Testis (tissue), 3 donors: ENCODE data around the gene FAIM2. TPM values are rescaled to one million over a fixed set of nuclear protein-coding genes. Genes with fewer than 3 reads are reported as not detected.
A peak's percentile ranks its signal among the peaks of the same experiment; 100 is the strongest.

Experiments
- DNase-seq: peaks from one replicate; pipeline ENCODE4 v3.0.0-alpha.2; 2019
- H3K27ac ChIP-seq, 2 donors: fragments of 200-600 bp; sonication (generic); one replicate each; pipeline ENCODE4 v1.5.1; 2019
- H3K27me3 ChIP-seq: fragments of 200-600 bp; sonication (generic); one replicate; pipeline ENCODE4 v1.5.1; 2019
- H3K36me3 ChIP-seq: fragments of 200-600 bp; sonication (generic); one replicate; pipeline ENCODE4 v1.5.1; 2017; ENCODE audit warnings: low read depth; ENCODE audit errors: missing control alignments
- H3K4me1 ChIP-seq: fragments of 200-600 bp; sonication (generic); one replicate; pipeline ENCODE4 v1.5.1; 2019
- H3K4me3 ChIP-seq, 2 donors: fragments of 200-600 bp; sonication (generic); one replicate each; pipeline ENCODE4 v1.5.1; 2017 to 2019
- H3K9me3 ChIP-seq: fragments of 200-600 bp; sonication (generic); one replicate; pipeline ENCODE4 v1.5.1; 2017
- CTCF ChIP-seq, 3 experiments: fragments of 450-650 bp in 2 of 3; fragments of 200-600 bp in 1 of 3; sonication (generic) in 1 of 3; IDR thresholded peaks; one replicate each; pipeline ENCODE4 v1.5.1; 2016 to 2019; ENCODE audit warnings: antibody characterized with exemption in 3 of 3, mild to moderate bottlenecking in 2 of 3, moderate library complexity in 1 of 3
- POLR2A ChIP-seq: fragments of 450-650 bp; IDR thresholded peaks from one replicate; pipeline ENCODE4 v1.6.1; 2017; ENCODE audit warnings: antibody characterized with exemption, mild to moderate bottlenecking, moderate library complexity
- WGBS, 2 donors: methylation state at CpG; one replicate each; pipeline ENCODE4 v1.1.5; 2018; 5-methylcytosine and 5-hydroxymethylcytosine counted together
- intact Hi-C: fragments of 100-400 bp; cut with DNase I; formaldehyde crosslinking; loops from one replicate; pipeline ENCODE4 v1.15.1; 2023; ENCODE audit warnings: low total_unique reads
- polyA plus RNA-seq: library from polyadenylated mRNA; stranded (reverse); fragments of 350-450 nt; fragmentation: Illumina TruSeq; extraction: RNeasy Lipid Tissue Mini Kit (QIAGEN cat#74804); gene quantifications from one replicate; pipeline ENCODE4 v1.2.3, GENCODE V29; 2014; ENCODE audit warnings: low read depth, low replicate concordance; ENCODE audit not compliant: insufficient read depth
- total RNA-seq, 2 donors: library from RNA; depleted of rRNA; stranded (reverse); fragments of >200 nt; gene quantifications; one replicate each; pipeline ENCODE4 v1.2.3, GENCODE V29; 2016

FAIM2 gene
- total and polyA plus RNA-seq, 3 donors from 2014 or later, result 14.6 to 67.5 (median 15.3) TPM

- TF ChIP-seq CTCF (IDR thresholded peaks at IDR 0.05), result no peak
- no peak for TF ChIP-seq POLR2A
- DNase-seq, result no peak
- WGBS, 2 donors, result 93 to 94% methylated on average over 3 to 6 of the region's 6 CpGs
- intact Hi-C loops, result no loop called here
- Histone ChIP-seq H3K9me3 (no peaks in the 10 kb centered on the region), H3K27me3 (no peaks in the 10 kb centered on the region), H3K27ac (no peak overlapping the region), H3K36me3 (no peaks in the 10 kb centered on the region), H3K4me3 (no peak overlapping the region), H3K4me1 (peaks cover 20% of the 10 kb centered on the region)
Measured at GRCh38 chr12:49900371-49900770, 3.3 kb downstream of the FAIM2 start.

- H3K27me3 ChIP-seq, result no peaks in the 10 kb centered on the region
- 86 to 96% methylated on average over 7 of the region's 7 CpGs for WGBS, 2 donors
- intact Hi-C loops, result no loop called here
- no peak overlapping the region for H3K27ac ChIP-seq
- TF ChIP-seq POLR2A (no peak), CTCF (IDR thresholded peaks at IDR 0.05) (no peak)
- H3K4me3 ChIP-seq, result no peak overlapping the region
- H3K36me3 ChIP-seq, result no peaks in the 10 kb centered on the region
- H3K4me1 ChIP-seq, result peaks cover 23% of the 10 kb centered on the region
- DNase-seq, result no peak
- no peaks in the 10 kb centered on the region for H3K9me3 ChIP-seq
Measured at GRCh38 chr12:49899921-49900320, 3.8 kb downstream of the FAIM2 start.

GRCh38 chr12:49899286-49899843 is 4.3 kb downstream of the FAIM2 start:
- no peaks in the 10 kb centered on the region for H3K27me3 ChIP-seq
- peaks cover 23% of the 10 kb centered on the region for H3K4me1 ChIP-seq
- intact Hi-C loops, result no loop called here
- no peak for DNase-seq
- TF ChIP-seq CTCF (IDR thresholded peaks at IDR 0.05) (no peak), POLR2A (no peak)
- H3K36me3 ChIP-seq, result no peaks in the 10 kb centered on the region
- H3K4me3 ChIP-seq, result no peak overlapping the region
- H3K27ac ChIP-seq, result no peak overlapping the region
- H3K9me3 ChIP-seq, result no peaks in the 10 kb centered on the region
- WGBS, 2 donors, result 96 to 97% methylated on average over 9 of the region's 9 CpGs

- no peak overlapping the region for H3K27ac ChIP-seq
- intact Hi-C loops, result no loop called here
- H3K27me3 ChIP-seq, result no peaks in the 10 kb centered on the region
- no peaks in the 10 kb centered on the region for H3K36me3 ChIP-seq
- H3K4me1 ChIP-seq, result peaks cover 17% of the 10 kb centered on the region
- H3K4me3 ChIP-seq, result no peak overlapping the region
- no peak for TF ChIP-seq POLR2A
- no peak for TF ChIP-seq CTCF (IDR thresholded peaks at IDR 0.05)
- 69 to 100% methylated on average over 1 to 4 of the region's 4 CpGs for WGBS, 2 donors
- H3K9me3 ChIP-seq, result no peaks in the 10 kb centered on the region
- DNase-seq, result no peak
Measured at GRCh38 chr12:49897276-49897675, 6.4 kb downstream of the FAIM2 start.

GRCh38 chr12:49895773-49896172 is 7.9 kb downstream of the FAIM2 start:
- DNase-seq, result peak; percentile 58
- no peaks in the 10 kb centered on the region for H3K36me3 ChIP-seq
- 58 to 72% methylated on average over 8 to 9 of the region's 9 CpGs for WGBS, 2 donors
- intact Hi-C loops, result no loop called here
- H3K27ac ChIP-seq, result no peak overlapping the region
- no peak overlapping the region for H3K4me3 ChIP-seq
- H3K27me3 ChIP-seq, result no peaks in the 10 kb centered on the region
- H3K4me1 ChIP-seq, result peaks cover 17% of the 10 kb centered on the region
- TF ChIP-seq POLR2A (no peak), CTCF (IDR thresholded peaks at IDR 0.05) (no peak)
- no peaks in the 10 kb centered on the region for H3K9me3 ChIP-seq
